Raji (cell line): Measurements from ENCODE around the gene PPA2.

Experiments used
- POLR2A ChIP-seq: IDR thresholded peaks from 2 replicates; pipeline ENCODE4 v1.6.1; 2011; ENCODE audit warnings: low read depth, low read length, control low read depth; ENCODE audit not compliant: insufficient read depth

The PPA2 gene

GRCh38 chr4:105430811-105431210 lies 43.1 kb downstream of the PPA2 start:
- TF ChIP-seq POLR2A = no peak

- TF ChIP-seq POLR2A = no peak
Measured at GRCh38 chr4:105426187-105426897, 47.5 kb downstream of the PPA2 start.

- no peak for TF ChIP-seq POLR2A
Measured at GRCh38 chr4:105422207-105422920, 51.5 kb downstream of the PPA2 start.

- no peak for TF ChIP-seq POLR2A
Measured at GRCh38 chr4:105417624-105418023, 56.2 kb downstream of the PPA2 start.

- TF ChIP-seq POLR2A = no peak
Measured at GRCh38 chr4:105415281-105415744, 58.5 kb downstream of the PPA2 start.

- no peak for TF ChIP-seq POLR2A
Measured at GRCh38 chr4:105414316-105414715, 59.5 kb downstream of the PPA2 start.

GRCh38 chr4:105400901-105401677 lies 72.8 kb downstream of the PPA2 start:
- TF ChIP-seq POLR2A = no peak

GRCh38 chr4:105399532-105400161 lies 74.2 kb downstream of the PPA2 start:
- TF ChIP-seq POLR2A = no peak

- no peak for TF ChIP-seq POLR2A
Measured at GRCh38 chr4:105392858-105393257, 81.0 kb downstream of the PPA2 start.

- no peak for TF ChIP-seq POLR2A
Measured at GRCh38 chr4:105389167-105389566, 84.7 kb downstream of the PPA2 start.

GRCh38 chr4:105387466-105387865 lies 86.4 kb downstream of the PPA2 start:
- TF ChIP-seq POLR2A = no peak

- TF ChIP-seq POLR2A = no peak
Measured at GRCh38 chr4:105386012-105386411, 87.8 kb downstream of the PPA2 start.

GRCh38 chr4:105374071-105374470 lies 99.8 kb downstream of the PPA2 start:
- TF ChIP-seq POLR2A = no peak

- no peak for TF ChIP-seq POLR2A
Measured at GRCh38 chr4:105373324-105373723, 100.5 kb downstream of the PPA2 start.

- TF ChIP-seq POLR2A = no peak
Measured at GRCh38 chr4:105369988-105370387, 103.9 kb downstream of the PPA2 start.
